HepG2 (cell line): ENCODE results near the gene GRHL1. TPM values are rescaled to one million over a fixed set of nuclear protein-coding genes. Genes with fewer than 3 reads are reported as not detected.

Experiments used
- ATAC-seq: fragments of 200-7000 bp; cut with Tn5 transposase; 3 replicates; pipeline ENCODE4 v1.9.1; 2020; ENCODE audit warnings: mild to moderate bottlenecking, moderate library complexity
- BruUV-seq: library from RNA; stranded (reverse); fragments of 400-500 nt; replicated peaks from 2 replicates; lab custom pipeline; 2021; lab: Mats Ljungman, UMichigan
- CTCF ChIA-PET: fragments of 300-600 bp; formaldehyde crosslinking; extraction: SDS; loops from one replicate; lab custom pipeline; 2021; ENCODE audit warnings: low total read pairs, inconsistent platforms, low intra/inter-chr PET ratio; lab: Yijun Ruan, JAX
- POLR2A ChIA-PET: fragments of 350-600 bp; sonication (Branson Sonifier 250); formaldehyde crosslinking; loops from one replicate; lab custom pipeline; 2020; ENCODE audit warnings: antibody characterized with exemption, inconsistent platforms; lab: Yijun Ruan, JAX
- DNase-seq: peaks from one replicate; pipeline ENCODE4 v3.0.0-alpha.2; 2015; ENCODE audit warnings: low spot score
- FAIRE-seq: peaks from 3 replicates; lab custom pipeline; 2011; peaks lifted over from hg19 to GRCh38; lab: Jason Lieb, UNC
- H2AFZ ChIP-seq: one replicate; pipeline ENCODE4 v1.6.1; 2011; ENCODE audit warnings: low read length, inconsistent platforms
- H3K27ac ChIP-seq: fragments of 300-600 bp; 3 replicates; pipeline ENCODE4 v1.8.0; 2011; ENCODE audit warnings: mixed run types, mild to moderate bottlenecking, mixed read lengths, low read length, inconsistent platforms; ENCODE audit not compliant: insufficient read depth; ENCODE audit errors: extremely low read length
- H3K27me3 ChIP-seq, 2 experiments: fragments of 200-600 bp in 1 of 2; 2 replicates in 1 of 2; 3 replicates in 1 of 2; pipeline versions ENCODE4 v1.6.0 to v1.8.0; 2011; ENCODE audit warnings: low read length in 2 of 2, mild to moderate bottlenecking in 2 of 2, moderate library complexity in 2 of 2, inconsistent platforms in 1 of 2; ENCODE audit not compliant: insufficient read depth in 2 of 2, control insufficient read depth in 1 of 2
- H3K36me3 ChIP-seq, 2 experiments: fragments of 200-600 bp in 1 of 2; replicated peaks in 1 of 2; 2 replicates in 1 of 2; 3 replicates in 1 of 2; pipeline versions ENCODE4 v1.5.1 to v1.8.0; 2011; ENCODE audit warnings: low read length in 2 of 2, inconsistent platforms in 1 of 2; ENCODE audit not compliant: insufficient read depth in 2 of 2, control insufficient read depth in 1 of 2
- H3K4me1 ChIP-seq: 2 replicates; pipeline ENCODE4 v1.5.1; 2012; ENCODE audit warnings: low read length, inconsistent platforms; ENCODE audit not compliant: insufficient read depth
- H3K4me2 ChIP-seq: 2 replicates; pipeline ENCODE4 v1.6.0; 2011; ENCODE audit warnings: low read depth, low read length, inconsistent platforms
- H3K4me3 ChIP-seq, 3 experiments: fragments of 200-600 bp in 1 of 3; sonication (generic), shearing (Covaris generic) in 1 of 3; replicated peaks in 1 of 3; 2 replicates each; pipeline ENCODE4 v1.5.1; 2011 to 2016; ENCODE audit warnings: low read length in 3 of 3, inconsistent platforms in 2 of 3, low read depth in 2 of 3, mild to moderate bottlenecking in 2 of 3, control low read depth in 1 of 3, mixed read lengths in 1 of 3; ENCODE audit not compliant: insufficient read depth in 1 of 3
- H3K79me2 ChIP-seq: one replicate; pipeline ENCODE4 v1.6.1; 2011; ENCODE audit warnings: low read length, inconsistent platforms; ENCODE audit not compliant: insufficient read depth
- H3K9ac ChIP-seq: 2 replicates; pipeline ENCODE4 v1.6.0; 2011; ENCODE audit warnings: mild to moderate bottlenecking, low read depth, low read length, inconsistent platforms; ENCODE audit not compliant: insufficient read depth
- H3K9me3 ChIP-seq: 2 replicates; pipeline ENCODE4 v1.5.1; 2012; ENCODE audit warnings: mild to moderate bottlenecking, low read length
- H4K20me1 ChIP-seq: 2 replicates; pipeline ENCODE4 v1.6.0; 2011; ENCODE audit warnings: inconsistent platforms, mild to moderate bottlenecking, low read length, moderate library complexity; ENCODE audit not compliant: insufficient read depth
- AHR ChIP-seq: IDR thresholded peaks from 2 replicates; pipeline ENCODE4 v1.6.1; 2018; ENCODE audit warnings: missing genetic modification reagents, missing compliant biosample characterization
- BRD4 ChIP-seq: sonication (generic); formaldehyde crosslinking; IDR thresholded peaks from 2 replicates; pipeline ENCODE4 v1.4.0; 2020; ENCODE audit warnings: missing genetic modification reagents
- ESRRA ChIP-seq: sonication (generic); formaldehyde crosslinking; IDR thresholded peaks from 2 replicates; pipeline ENCODE4 v1.5.1; 2020; ENCODE audit warnings: mild to moderate bottlenecking, low read depth, missing genetic modification reagents
- GATA4 ChIP-seq: sonication (generic); IDR thresholded peaks from 2 replicates; pipeline ENCODE4 v1.6.1; 2016; ENCODE audit warnings: antibody characterized with exemption, low read depth, borderline replicate concordance
- HDAC1 ChIP-seq: sonication (generic); formaldehyde crosslinking; IDR thresholded peaks from 2 replicates; pipeline ENCODE4 v1.5.1; 2020; ENCODE audit warnings: mild to moderate bottlenecking, missing genetic modification reagents
- KLF9 ChIP-seq: IDR thresholded peaks from 2 replicates; pipeline ENCODE4 v1.6.1; 2016; ENCODE audit warnings: low read depth
- MATR3 ChIP-seq: sonication (generic); formaldehyde crosslinking; IDR thresholded peaks from 2 replicates; pipeline ENCODE4 v1.4.0; 2020; ENCODE audit warnings: missing genetic modification reagents
- MED13 ChIP-seq: sonication (generic); formaldehyde crosslinking; IDR thresholded peaks from 2 replicates; pipeline ENCODE4 v1.5.0; 2020; ENCODE audit warnings: missing genetic modification reagents
- PHF8 ChIP-seq: sonication (generic); formaldehyde crosslinking; IDR thresholded peaks from 2 replicates; pipeline ENCODE4 v1.5.0; 2020; ENCODE audit warnings: missing genetic modification reagents
- PITX1 ChIP-seq: sonication (generic); formaldehyde crosslinking; IDR thresholded peaks from 2 replicates; pipeline ENCODE4 v1.5.1; 2020; ENCODE audit warnings: mild to moderate bottlenecking, missing genetic modification reagents
- RERE ChIP-seq: IDR thresholded peaks from 2 replicates; pipeline ENCODE4 v1.6.1; 2016; ENCODE audit warnings: low read depth, missing genetic modification reagents, missing compliant biosample characterization
- RFX5 ChIP-seq: IDR thresholded peaks from 2 replicates; pipeline ENCODE4 v1.6.1; 2011; ENCODE audit warnings: low read depth, low read length, improper control_type of control experiment
- SP1 ChIP-seq, 2 experiments: fragments of 450-650 bp in 1 of 2; sonication (generic) in 1 of 2; formaldehyde crosslinking in 1 of 2; IDR thresholded peaks; 2 replicates each; pipeline versions ENCODE4 v1.4.0 to v1.6.1; 2016 to 2020; ENCODE audit warnings: missing genetic modification reagents in 1 of 2
- TCF12 ChIP-seq, 2 experiments: fragments of 450-650 bp in 1 of 2; sonication (generic) in 1 of 2; formaldehyde crosslinking in 1 of 2; IDR thresholded peaks; 2 replicates each; pipeline versions ENCODE4 v1.6.1 to v1.8.0; 2017 to 2022; ENCODE audit warnings: antibody characterized with exemption in 1 of 2, mild to moderate bottlenecking in 1 of 2, missing genetic modification reagents in 1 of 2, moderate library complexity in 1 of 2
- ZFX ChIP-seq: sonication (generic); formaldehyde crosslinking; IDR thresholded peaks from 2 replicates; pipeline ENCODE4 v1.4.0; 2020; ENCODE audit warnings: mild to moderate bottlenecking, low read depth, missing genetic modification reagents, moderate library complexity
- ZFYVE20 ChIP-seq: sonication (generic); formaldehyde crosslinking; IDR thresholded peaks from 2 replicates; pipeline ENCODE4 v1.8.0; 2023; ENCODE audit warnings: low read depth, mild to moderate bottlenecking, moderate library complexity, missing genetic modification reagents, borderline replicate concordance
- ZMAT3 ChIP-seq: sonication (generic); formaldehyde crosslinking; conservative IDR thresholded peaks from 2 replicates; pipeline ENCODE4 v1.7.0; 2021; ENCODE audit warnings: missing genetic modification reagents
- ZNF572 ChIP-seq: sonication (generic); formaldehyde crosslinking; IDR thresholded peaks from 2 replicates; pipeline ENCODE4 v1.5.1; 2020; ENCODE audit warnings: mild to moderate bottlenecking, missing genetic modification reagents
- ZNF614 ChIP-seq: IDR thresholded peaks from 2 replicates; pipeline ENCODE4 v1.6.1; 2018; ENCODE audit warnings: missing biosample characterization, missing genetic modification reagents, inconsistent platforms, borderline replicate concordance
- ZNF674 ChIP-seq: sonication (generic); formaldehyde crosslinking; IDR thresholded peaks from 2 replicates; pipeline ENCODE4 v1.5.0; 2020; ENCODE audit warnings: low read depth, mild to moderate bottlenecking, missing genetic modification reagents
- WGBS: methylation state at CpG from one replicate; pipeline ENCODE4 v1.1.6; 2017; ENCODE audit warnings: low lambda C conversion rate; 5-methylcytosine and 5-hydroxymethylcytosine counted together
- in situ Hi-C: cut with HindIII; loops from 2 replicates; pipeline ENCODE4 v1.10.0; 2017; ENCODE audit warnings: low pct_unique_long_range_greater_than_20kb; ENCODE audit not compliant: extremely low pct_ligation_motif_present
- intact Hi-C: fragments of 100-400 bp; cut with micrococcal nuclease; formaldehyde crosslinking; loops from one replicate; pipeline ENCODE4 v1.10.0; 2022; ENCODE audit not compliant: unreplicated experiment
- polyA plus RNA-seq, 8 experiments: library from polyadenylated mRNA; depleted of rRNA in 3 of 8; stranded (reverse) in 7 of 8; unstranded in 1 of 8; fragments of >200 nt; fragmentation: Illumina TruSeq in 4 of 8; extraction: Trizol in 4 of 8; gene quantifications; 2 replicates each; pipeline versions ENCODE4 v1.2.1 to v1.2.3, GENCODE V29; 2011 to 2016; ENCODE audit warnings: low read depth in 4 of 8, missing spikeins in 1 of 8, mixed read lengths in 1 of 8; ENCODE audit not compliant: insufficient read depth in 1 of 8
- total RNA-seq, 5 experiments: library from RNA; depleted of rRNA; stranded (reverse); fragments of >200 nt; fragmentation: Illumina TruSeq; extraction: Trizol; gene quantifications; 2 replicates each; pipeline ENCODE4 v1.2.3, GENCODE V29; 2016; ENCODE audit warnings: low read depth in 1 of 5

The GRHL1 gene
- total and polyA plus RNA-seq, 2 of the 13 experiments (the other 11 are each of a cell fraction or from before 2014, with no cell fraction given), result 9.3 to 12.0 TPM

GRCh38 chr2:9965119-9965822 lies 13.8 kb downstream of the GRHL1 start (continued):
- TF ChIP-seq RERE (CRISPR knock-in tag), result no peak
- no peak for TF ChIP-seq ZNF674 (CRISPR knock-in tag)

DNA sequence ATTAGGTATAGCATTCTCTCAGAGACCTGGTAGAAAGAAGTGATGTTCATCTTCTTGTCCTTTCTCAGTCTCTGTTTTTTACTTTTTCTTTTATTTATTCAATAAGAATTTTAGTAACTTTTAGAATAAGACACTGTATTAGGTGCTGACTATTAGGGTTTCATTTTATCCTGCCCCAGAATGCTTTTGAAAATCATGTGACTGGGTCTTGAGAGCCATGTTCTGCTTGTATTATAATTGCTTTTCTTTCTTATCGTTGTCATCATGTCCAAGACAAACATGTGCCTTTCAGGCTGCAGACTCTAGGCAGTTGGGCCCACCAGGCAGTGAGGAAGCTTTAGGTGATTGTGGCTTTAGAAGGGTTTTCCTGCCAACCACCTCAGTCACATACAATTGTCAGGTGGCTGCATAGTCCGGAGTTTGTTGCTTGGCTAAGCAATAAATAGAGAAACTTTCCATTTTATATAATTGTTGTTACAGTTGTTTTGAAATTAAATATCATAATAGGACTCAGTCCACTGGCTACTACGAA lies 15.1 kb downstream of the GRHL1 start:
- Histone ChIP-seq H2AFZ (no peak overlapping the region), H3K36me3 (peaks cover 5 to 68% of the 10 kb centered on the region in 2 experiments), H3K27me3 (no peaks in the 10 kb centered on the region), H3K4me2 (no peak overlapping the region), H3K4me3 (no peak overlapping the region), H4K20me1 (no peaks in the 10 kb centered on the region), H3K4me1 (no peaks in the 10 kb centered on the region), H3K27ac (no peak overlapping the region), H3K9ac (no peak overlapping the region), H3K79me2 (no peaks in the 10 kb centered on the region), H3K9me3 (no peaks in the 10 kb centered on the region)
- ATAC-seq, result no peak
- 88% methylated on average over 3 of the region's 3 CpGs for WGBS
- CTCF ChIA-PET, result no interaction called here
- BruUV-seq, result no TSS peak
- POLR2A ChIA-PET, result no interaction called here
- DNase-seq, result no peak
- FAIRE-seq, result no peak
- in situ Hi-C loops, result no loop called here
- intact Hi-C loops, result no loop called here
- TF ChIP-seq ZFX (no peak), TCF12 (IDR thresholded peaks at IDR 0.05) (no peak), TCF12 (CRISPR knock-in tag; IDR thresholded peaks at IDR 0.05) (no peak), PHF8 (CRISPR knock-in tag) (no peak), ZFYVE20 (CRISPR knock-in tag) (no peak), PITX1 (no peak), MATR3 (CRISPR knock-in tag) (no peak), ZNF572 (CRISPR knock-in tag) (no peak), ESRRA (CRISPR knock-in tag) (no peak), ZMAT3 (CRISPR knock-in tag) (no peak), RFX5 (no peak), ZNF614 (CRISPR knock-in tag) (no peak), KLF9 (no peak), BRD4 (CRISPR knock-in tag) (no peak), HDAC1 (CRISPR knock-in tag) (no peak), MED13 (CRISPR knock-in tag) (no peak), AHR (no peak), GATA4 (no peak), SP1 (IDR thresholded peaks at IDR 0.05) (no peak), SP1 (CRISPR knock-in tag; IDR thresholded peaks at IDR 0.05) (no peak)
